Measurements from ENCODE around the gene METTL4. TPM values are rescaled to one million over a fixed set of nuclear protein-coding genes. Genes with fewer than 3 reads are reported as not detected.
"Not testable (repeated sequence)": the region's sequence is repeated elsewhere in the genome, so short reads cannot be mapped to it uniquely, and the experiment has no call there.

Gene METTL4
- total RNA-seq, 2 experiments from 2014 or later: 22.1 to 23.7 TPM

- no peak overlapping the region for H3K27ac Mint-ChIP-seq
- no peak overlapping the region for H3K4me3 Mint-ChIP-seq
- no peaks in the 10 kb centered on the region for H3K4me1 Mint-ChIP-seq
- H3K27me3 Mint-ChIP-seq: no peaks in the 10 kb centered on the region
- DNase-seq: no peak
- ChIA-PET POLR2A (no interaction called here), CTCF (interaction anchor here (1.0 to 2.4 kb wide), 2 partner anchors 9 to 10 kb away, joined by 3 to 7 read pairs; no protein-coding TSS in a partner anchor)
- H3K36me3 Mint-ChIP-seq (ENCODE audit: low read depth): peaks cover 26% of the 10 kb centered on the region
- no peaks in the 10 kb centered on the region for H3K9me3 Mint-ChIP-seq
Measured at GRCh38 chr18:2555895-2556294, 15.4 kb downstream of the METTL4 start.

GRCh38 chr18:2554696-2555095, 16.6 kb downstream of the METTL4 start:
- no peak overlapping the region for H3K4me3 Mint-ChIP-seq
- H3K9me3 Mint-ChIP-seq: no peaks in the 10 kb centered on the region
- no peaks in the 10 kb centered on the region for H3K4me1 Mint-ChIP-seq
- ChIA-PET POLR2A (no interaction called here), CTCF (no interaction called here)
- H3K27ac Mint-ChIP-seq: no peak overlapping the region
- peaks cover 33% of the 10 kb centered on the region for H3K36me3 Mint-ChIP-seq (ENCODE audit: low read depth)
- H3K27me3 Mint-ChIP-seq: no peaks in the 10 kb centered on the region
- DNase-seq: no peak

- no peak overlapping the region for H3K4me3 Mint-ChIP-seq
- no peak overlapping the region for H3K27ac Mint-ChIP-seq
- ChIA-PET POLR2A (no interaction called here), CTCF (no interaction called here)
- H3K9me3 Mint-ChIP-seq: no peaks in the 10 kb centered on the region
- H3K27me3 Mint-ChIP-seq: no peaks in the 10 kb centered on the region
- peaks cover 55% of the 10 kb centered on the region for H3K36me3 Mint-ChIP-seq (ENCODE audit: low read depth)
- no peaks in the 10 kb centered on the region for H3K4me1 Mint-ChIP-seq
- no peak for DNase-seq
Measured at GRCh38 chr18:2551425-2551824, 19.9 kb downstream of the METTL4 start.

DNA sequence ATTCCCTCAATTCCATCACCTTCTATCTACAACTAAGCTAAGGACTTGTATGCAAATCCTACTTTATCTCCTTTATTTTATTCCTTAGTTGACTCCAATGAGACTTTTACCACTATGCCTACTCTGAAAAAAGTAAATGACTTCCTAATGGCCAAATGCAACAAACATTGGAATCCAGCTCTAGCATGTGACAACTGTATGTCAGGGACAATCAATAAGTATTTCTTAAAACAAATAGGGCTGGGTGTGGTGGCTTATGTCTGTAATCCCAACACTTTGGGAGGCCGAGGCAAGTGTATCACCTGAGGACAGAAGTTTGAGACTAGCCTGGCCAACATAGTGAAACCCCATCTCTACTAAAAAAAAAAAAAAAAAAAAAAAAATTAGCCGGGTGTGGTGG, 21.8 kb downstream of the METTL4 start:
- no peak for DNase-seq
- H3K4me3 Mint-ChIP-seq: no peak overlapping the region

DNA sequence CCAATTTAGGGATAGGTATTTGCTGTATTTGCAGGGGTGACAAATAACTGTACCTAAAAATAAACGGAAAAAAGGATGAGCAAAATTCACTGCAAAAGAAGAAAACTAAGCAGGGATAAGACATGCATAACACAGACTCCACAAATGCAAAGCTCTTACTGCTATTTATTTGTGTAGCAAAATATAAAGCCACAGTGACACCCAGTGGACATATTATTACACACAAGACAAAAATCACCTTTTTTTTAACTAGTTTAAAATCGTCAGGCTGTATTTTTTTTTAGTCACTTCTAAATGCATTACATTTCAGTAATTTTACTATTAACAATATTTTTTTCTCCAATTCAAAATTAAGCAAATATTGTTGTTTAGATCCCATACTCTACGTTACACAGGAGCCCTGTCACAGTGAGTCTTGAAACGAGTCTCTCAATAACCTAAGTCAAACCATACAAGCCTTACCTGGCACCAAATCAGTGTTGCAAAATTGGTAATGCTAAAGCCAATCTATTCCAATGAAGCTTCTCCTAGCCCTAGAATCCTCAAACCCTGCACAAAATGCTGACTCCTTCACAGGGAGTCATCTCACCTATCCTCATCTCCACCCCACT, 23.7 kb downstream of the METTL4 start:
- Mint-ChIP-seq H3K36me3 (ENCODE audit: low read depth) (peaks cover 41% of the 10 kb centered on the region), H3K27me3 (no peaks in the 10 kb centered on the region), H3K9me3 (no peaks in the 10 kb centered on the region), H3K4me3 (no peak overlapping the region), H3K27ac (no peak overlapping the region), H3K4me1 (no peaks in the 10 kb centered on the region)
- ChIA-PET POLR2A (no interaction called here), CTCF (interaction anchor here (0.6 to 3.0 kb wide), 9 partner anchors 9 to 1212 kb away, joined by 3 to 9 read pairs (median 4); no protein-coding TSS in a partner anchor)
- DNase-seq: no peak

More for the DNA sequence above, 21.8 kb downstream of the METTL4 start:
- Mint-ChIP-seq H3K4me1 (no peaks in the 10 kb centered on the region), H3K9me3 (no peaks in the 10 kb centered on the region), H3K27me3 (no peaks in the 10 kb centered on the region), H3K36me3 (ENCODE audit: low read depth) (peaks cover 47% of the 10 kb centered on the region), H3K27ac (no peak overlapping the region)
- ChIA-PET CTCF (interaction anchor here (0.7 to 1.2 kb wide), 2 partner anchors 8 to 17 kb away, joined by 4 read pairs; no protein-coding TSS in a partner anchor), POLR2A (no interaction called here)

DNA sequence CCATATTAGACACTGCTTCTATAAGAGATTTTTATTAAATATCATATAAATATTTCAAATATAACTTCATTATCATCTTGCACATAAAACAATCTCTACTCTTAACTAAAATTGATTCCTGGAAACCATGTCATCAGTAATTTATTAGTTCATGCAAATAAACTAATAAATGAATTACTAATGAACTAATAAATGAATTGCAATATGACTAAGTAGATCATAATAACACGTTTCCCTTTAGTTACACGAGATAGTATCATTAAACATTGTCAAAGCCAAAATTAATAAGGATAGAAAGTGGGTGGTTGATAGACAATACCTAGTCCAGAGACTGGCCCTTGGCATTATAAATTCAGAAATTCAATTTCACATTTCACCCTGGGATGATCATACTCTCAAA, 26.1 kb downstream of the METTL4 start:
- Mint-ChIP-seq H3K36me3 (ENCODE audit: low read depth) (peaks cover 29% of the 10 kb centered on the region), H3K4me3 (no peak overlapping the region), H3K9me3 (no peaks in the 10 kb centered on the region), H3K4me1 (peaks cover 2% of the 10 kb centered on the region), H3K27ac (no peak overlapping the region), H3K27me3 (no peaks in the 10 kb centered on the region)
- POLR2A ChIA-PET: no interaction called here
- DNase-seq: no peak
- CTCF ChIA-PET: no interaction called here

DNA sequence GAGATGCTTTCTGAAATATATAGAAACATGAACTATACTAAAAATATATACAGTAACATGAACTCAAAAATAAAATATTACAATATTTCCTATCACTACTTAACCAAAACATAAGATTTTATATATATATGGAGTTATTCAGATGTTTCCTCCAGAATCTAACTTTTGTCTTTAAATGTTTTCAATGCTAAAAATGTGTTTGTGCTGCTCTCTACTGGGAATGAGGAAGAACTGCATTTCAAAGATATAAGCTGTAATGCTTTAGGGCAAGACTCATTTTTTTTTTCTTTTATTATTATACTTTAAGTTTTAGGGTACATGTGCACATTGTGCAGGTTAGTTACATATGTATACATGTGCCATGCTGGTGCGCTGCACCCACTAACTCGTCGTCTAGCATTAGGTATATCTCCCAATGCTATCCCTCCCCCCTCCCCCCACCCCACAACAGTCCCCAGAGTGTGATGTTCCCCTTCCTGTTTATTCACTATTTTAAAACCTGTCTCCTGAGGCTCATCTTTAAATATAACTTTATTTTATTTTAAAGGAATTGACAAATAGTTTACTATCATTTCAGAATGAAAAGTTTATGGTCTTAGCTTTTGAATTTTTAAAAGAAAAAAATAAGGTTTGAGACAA, 29.3 kb downstream of the METTL4 start:
- not testable (repeated sequence) for H3K4me3 Mint-ChIP-seq, DNase-seq, H3K9me3 Mint-ChIP-seq, H3K4me1 Mint-ChIP-seq, H3K27me3 Mint-ChIP-seq, H3K27ac Mint-ChIP-seq
- POLR2A ChIA-PET: interaction anchor here (0.5 to 1.1 kb wide), 2 partner anchors 29 to 139 kb away, joined by 3 to 4 read pairs; partner anchors contain the start of genes METTL4 and NDC80
- H3K36me3 Mint-ChIP-seq (ENCODE audit: low read depth): peaks cover 26% of the 10 kb centered on the region
- CTCF ChIA-PET: interaction anchor here (0.6 to 2.9 kb wide), 17 partner anchors 8 to 472 kb away, joined by 3 to 13 read pairs (median 5); no protein-coding TSS in a partner anchor

DNA sequence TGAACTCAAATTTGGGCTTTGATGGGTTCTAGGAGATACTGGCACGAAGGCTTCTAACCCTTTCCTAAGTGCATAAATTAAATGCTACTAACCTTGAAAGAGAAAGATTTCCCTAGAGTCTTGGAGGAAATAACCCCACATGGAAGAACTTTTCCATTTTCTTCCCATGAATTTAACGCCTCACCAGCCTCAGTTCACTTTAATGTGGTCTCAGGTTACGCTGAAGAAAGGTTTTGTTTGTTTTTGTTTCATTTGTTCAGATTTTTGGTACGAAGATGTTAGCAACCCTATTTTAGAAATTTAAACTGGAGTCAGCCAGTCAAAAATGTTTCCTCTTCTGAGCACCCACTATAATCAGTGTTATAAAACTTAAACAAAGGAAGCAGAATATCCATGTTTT, 30.7 kb downstream of the METTL4 start:
- Mint-ChIP-seq H3K27me3 (no peaks in the 10 kb centered on the region), H3K27ac (no peak overlapping the region), H3K4me1 (peaks cover 2% of the 10 kb centered on the region), H3K4me3 (no peak overlapping the region), H3K36me3 (ENCODE audit: low read depth) (peaks cover 23% of the 10 kb centered on the region), H3K9me3 (no peaks in the 10 kb centered on the region)
- POLR2A ChIA-PET: no interaction called here
- no peak for DNase-seq
- CTCF ChIA-PET: interaction anchor here (1.7 to 2.9 kb wide), 3 partner anchors 9 to 203 kb away, joined by 7 to 10 read pairs (median 10); no protein-coding TSS in a partner anchor

DNA sequence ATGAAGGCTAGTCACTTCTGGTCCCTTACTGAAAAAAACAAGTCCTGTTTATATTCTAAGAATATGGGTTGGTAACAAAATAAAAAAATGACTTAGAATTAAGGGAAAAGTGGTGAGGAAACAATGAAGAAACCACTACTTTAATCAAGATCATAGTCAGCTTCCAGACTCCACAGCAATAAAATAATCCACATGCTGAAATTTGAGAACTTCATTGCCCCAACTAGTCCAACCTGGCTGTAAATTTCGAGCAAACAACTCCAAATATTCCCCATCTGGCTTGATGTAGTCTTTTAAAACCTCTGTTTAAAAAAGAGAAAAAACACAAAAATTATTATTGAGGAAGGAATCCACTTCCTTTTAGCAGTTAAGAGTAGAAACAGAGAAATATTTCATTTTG, 32.5 kb downstream of the METTL4 start:
- ChIA-PET POLR2A (no interaction called here), CTCF (no interaction called here)
- Mint-ChIP-seq H3K9me3 (no peaks in the 10 kb centered on the region), H3K27ac (no peak overlapping the region), H3K4me1 (peaks cover 2% of the 10 kb centered on the region), H3K4me3 (no peak overlapping the region), H3K27me3 (no peaks in the 10 kb centered on the region), H3K36me3 (ENCODE audit: low read depth) (peaks cover 37% of the 10 kb centered on the region)
- no peak for DNase-seq

- ChIA-PET POLR2A (no interaction called here), CTCF (no interaction called here)
- Mint-ChIP-seq H3K27ac (no peak overlapping the region), H3K27me3 (no peaks in the 10 kb centered on the region), H3K36me3 (ENCODE audit: low read depth) (peaks cover 35% of the 10 kb centered on the region), H3K9me3 (no peaks in the 10 kb centered on the region), H3K4me1 (peaks cover 2% of the 10 kb centered on the region), H3K4me3 (no peak overlapping the region)
- no peak for DNase-seq
Measured at GRCh38 chr18:2538236-2538635, 33.1 kb downstream of the METTL4 start.

DNA sequence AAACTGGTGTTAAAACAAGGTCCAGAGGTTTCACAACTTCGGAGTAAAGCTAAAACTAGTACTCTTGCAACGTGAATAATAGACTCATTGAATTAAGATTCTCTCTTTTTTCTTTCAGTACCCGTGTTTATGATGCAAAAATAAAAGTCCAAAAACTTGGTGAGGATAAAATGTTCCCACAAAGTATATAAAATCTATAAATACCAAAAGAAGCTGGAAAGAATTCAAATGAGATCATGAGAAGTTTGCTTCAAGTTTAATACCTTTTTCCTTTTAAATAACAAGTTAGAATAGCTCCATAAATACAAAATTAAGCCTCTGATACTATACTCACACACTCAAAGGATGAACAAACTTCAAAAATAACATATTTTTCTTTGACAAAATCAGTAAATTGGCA, 34.0 kb downstream of the METTL4 start:
- Mint-ChIP-seq H3K36me3 (ENCODE audit: low read depth) (peaks cover 39% of the 10 kb centered on the region), H3K27ac (no peak overlapping the region), H3K4me1 (peaks cover 2% of the 10 kb centered on the region), H3K9me3 (no peaks in the 10 kb centered on the region), H3K27me3 (no peaks in the 10 kb centered on the region), H3K4me3 (no peak overlapping the region)
- ChIA-PET CTCF (interaction anchor here (0.5 kb wide), 1 partner anchor 13 kb away, joined by 3 read pairs; no protein-coding TSS in a partner anchor), POLR2A (no interaction called here)
- DNase-seq: no peak

GRCh38 chr18:2536493-2536892, 34.8 kb downstream of the METTL4 start:
- H3K27ac Mint-ChIP-seq: no peak overlapping the region
- no peak for DNase-seq
- POLR2A ChIA-PET: no interaction called here
- CTCF ChIA-PET: no interaction called here
- H3K4me1 Mint-ChIP-seq: no peaks in the 10 kb centered on the region
- peaks cover 39% of the 10 kb centered on the region for H3K36me3 Mint-ChIP-seq (ENCODE audit: low read depth)
- H3K27me3 Mint-ChIP-seq: no peaks in the 10 kb centered on the region
- no peaks in the 10 kb centered on the region for H3K9me3 Mint-ChIP-seq
- H3K4me3 Mint-ChIP-seq: no peak overlapping the region

GRCh38 chr18:2536063-2536462, 35.2 kb downstream of the METTL4 start:
- POLR2A ChIA-PET: no interaction called here
- Mint-ChIP-seq H3K27ac (no peak overlapping the region), H3K4me3 (no peak overlapping the region)

GRCh38 chr18:2535419-2535910, 35.8 kb downstream of the METTL4 start:
- Mint-ChIP-seq H3K9me3 (no peaks in the 10 kb centered on the region), H3K27ac (no peak overlapping the region), H3K4me3 (no peak overlapping the region), H3K27me3 (no peaks in the 10 kb centered on the region), H3K36me3 (ENCODE audit: low read depth) (peaks cover 39% of the 10 kb centered on the region), H3K4me1 (no peaks in the 10 kb centered on the region)
- ChIA-PET POLR2A (no interaction called here), CTCF (no interaction called here)
- DNase-seq: no peak

More at GRCh38 chr18:2536063-2536462, 35.2 kb downstream of the METTL4 start:
- CTCF ChIA-PET: no interaction called here
- no peaks in the 10 kb centered on the region for H3K4me1 Mint-ChIP-seq
- H3K27me3 Mint-ChIP-seq: no peaks in the 10 kb centered on the region
- no peak for DNase-seq
- H3K9me3 Mint-ChIP-seq: no peaks in the 10 kb centered on the region
- H3K36me3 Mint-ChIP-seq (ENCODE audit: low read depth): peaks cover 39% of the 10 kb centered on the region

Data from activated CD4-positive, alpha-beta memory T cell treated with anti-CD3 and anti-CD28 coated beads, Interleukin-2, amount 10 ng/mL, durations not matched to agents 7 days and 5 days (primary cell).